A549 treated with GW870086 at 1 μM for 4 hours (cell line): ENCODE measurements around the gene HEPACAM. TPM values are rescaled to one million over a fixed set of nuclear protein-coding genes. Genes with fewer than 3 reads are reported as not detected.

Experiments used
- total RNA-seq: library from RNA; stranded (reverse); fragments of 200-300 nt; extraction: Qiagen RNA extraction; gene quantifications from 5 replicates; pipeline ENCODE4 v1.2.3, GENCODE V29; 2022; ENCODE audit warnings: low read depth

The HEPACAM gene
- total RNA-seq, result not detected in 5 replicates

GRCh38 chr11:124935548-124936514 lies at the start of gene HEPACAM:
TSS of gene HEPACAM (minus strand) at chr11:124936047. CDS start at chr11:124936006, 41 bp downstream.

GRCh38 chr11:124953753-124954589 lies 18.1 kb upstream of the HEPACAM start, which contains the start of gene CCDC15:
TSS of gene CCDC15 (plus strand) at chr11:124954202. CDS start at chr11:124954733, 531 bp downstream.

GRCh38 chr11:124918950-124919349 lies 16.9 kb downstream of the HEPACAM start, which contains the start of gene HEPN1:
TSS of gene HEPN1 (plus strand) at chr11:124919250.

GRCh38 chr11:124897674-124898262 lies 38.1 kb downstream of the HEPACAM start, which contains the start of gene ROBO4:
TSS of gene ROBO4 (minus strand) at chr11:124897865. CDS start at chr11:124897795, 70 bp downstream.

Other genes starting within 250 kb of the HEPACAM start
- gene NRGN, start 196.1 kb downstream of the HEPACAM start, total RNA-seq, result 6.1 to 11.4 TPM (median 9.6 TPM) in 5 replicates
- not detected in 5 replicates for gene VSIG2, start 183.8 kb downstream of the HEPACAM start, total RNA-seq
- gene ESAM, start 173.8 kb downstream of the HEPACAM start, total RNA-seq, result 12.0 to 17.2 TPM (median 13.7 TPM) in 5 replicates
- 5.4 to 6.5 TPM (median 5.7 TPM) in 5 replicates for gene MSANTD2, start 135.6 kb downstream of the HEPACAM start, total RNA-seq
- gene ROBO3, start 70.6 kb downstream of the HEPACAM start, total RNA-seq, result 1.9 to 2.7 TPM (median 2.1 TPM) in 5 replicates
- gene ROBO4, start 38.2 kb downstream of the HEPACAM start, total RNA-seq, result not detected in 5 replicates
- not detected in 5 replicates for gene HEPN1, start 16.8 kb downstream of the HEPACAM start, total RNA-seq
- gene CCDC15, start 18.2 kb upstream of the HEPACAM start, total RNA-seq, result 0.29 to 0.67 TPM (median 0.52 TPM) in 5 replicates
- gene SLC37A2, start 127.3 kb upstream of the HEPACAM start, total RNA-seq, result 0.05 to 0.16 TPM (median 0.10 TPM) in 4 of 5 replicates, not detected in the other
- 21.1 to 24.7 TPM (median 22.4 TPM) in 5 replicates for gene TMEM218, start 175.6 kb upstream of the HEPACAM start, total RNA-seq
- gene PKNOX2, start 228.7 kb upstream of the HEPACAM start, total RNA-seq, result 0.05 TPM in 1 of 5 replicates, not detected in the others